ENCODE measurements around the gene UGT1A9. TPM values are rescaled to one million over a fixed set of nuclear protein-coding genes. Genes with fewer than 3 reads are reported as not detected.
"Not testable (repeated sequence)": the region's sequence is repeated elsewhere in the genome, so short reads cannot be mapped to it uniquely, and the experiment has no call there.

The UGT1A9 gene
- total and polyA plus RNA-seq, 2 experiments from 2014 or later: not detected

DNA sequence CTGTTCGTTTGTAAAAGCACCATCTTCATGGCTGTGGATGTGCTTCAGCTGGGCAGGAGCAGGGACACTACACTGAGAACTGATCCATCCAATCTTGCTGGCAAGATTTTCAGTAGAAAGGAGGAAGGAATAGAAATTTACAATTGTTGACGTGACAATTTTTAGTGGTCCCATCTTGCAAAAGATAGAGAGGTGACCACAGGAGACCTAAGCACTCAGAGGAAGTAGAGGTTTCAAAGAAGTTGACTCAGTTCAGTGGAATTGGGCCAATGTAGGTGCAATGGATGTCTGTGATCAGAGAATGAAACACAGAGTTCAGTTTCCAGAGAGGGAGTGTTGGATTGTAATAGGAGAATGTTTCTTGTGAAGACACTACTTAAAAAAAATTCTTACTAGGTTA lies 42.4 kb downstream of the UGT1A9 start:
- WGBS, 2 experiments (ENCODE audit: low coverage in 1 of 2, low lambda C conversion rate in 2 of 2, missing lambda C conversion rate in 2 of 2): 60 to 74% methylated on average over 2 of the region's 2 CpGs
- Histone ChIP-seq H3K79me2 (ENCODE audit: insufficient read depth) (no peaks in the 10 kb centered on the region), H3K9me3 (ENCODE audit: low read depth) (no peaks in the 10 kb centered on the region), H3K27me3 (replicated peaks; ENCODE audit: insufficient read depth) (peaks cover 65% of the 10 kb centered on the region), H3K9ac (no peak overlapping the region), H3K4me3 (no peak overlapping the region), H3K9me2 (ENCODE audit: insufficient read depth) (no peaks in the 10 kb centered on the region), H4K20me1 (ENCODE audit: insufficient read depth) (no peaks in the 10 kb centered on the region), H3K36me3 (ENCODE audit: low read depth) (no peaks in the 10 kb centered on the region), H3K4me2 (ENCODE audit: unreplicated experiment) (no peak overlapping the region), H3K4me1 (ENCODE audit: insufficient read depth) (no peaks in the 10 kb centered on the region), H3K27ac (no peak overlapping the region), H2AFZ (no peak overlapping the region), H3F3A (ENCODE audit: insufficient read depth) (no peaks in the 10 kb centered on the region)
- TF ChIP-seq EZH2 (IDR thresholded peaks at IDR 0.05; ENCODE audit: insufficient read depth, poor library complexity, severe bottlenecking) (no peak), EZH2phosphoT487 (IDR thresholded peaks at IDR 0.05; ENCODE audit: insufficient read depth, low read depth) (no peak)
- DNase-seq: no peak
- in situ Hi-C loops (cut with MboI): loop anchor here (10.0 kb wide), 1 partner anchor 259 kb away; no protein-coding TSS in a partner anchor

DNA sequence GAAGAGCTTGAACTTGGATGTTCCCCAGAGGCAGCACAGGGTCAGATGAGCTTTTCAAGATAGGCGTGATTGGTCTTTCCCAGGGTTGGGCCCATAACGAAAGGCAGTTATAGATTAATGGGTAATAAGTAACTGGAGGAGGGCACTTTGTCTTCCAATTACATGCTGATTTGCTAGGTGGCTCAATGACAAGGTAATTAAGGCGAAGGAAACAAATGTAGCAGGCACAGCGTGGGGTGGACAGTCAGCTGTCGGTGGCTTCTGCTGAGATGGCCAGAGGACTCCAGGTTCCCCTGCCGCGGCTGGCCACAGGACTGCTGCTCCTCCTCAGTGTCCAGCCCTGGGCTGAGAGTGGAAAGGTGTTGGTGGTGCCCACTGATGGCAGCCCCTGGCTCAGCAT lies 46.9 kb downstream of the UGT1A9 start, which contains the start of gene UGT1A4:
Gene UGT1A4, plus strand, starts transcription at position 185 of the 400 bp plus-strand sequence. Its CDS starts 85 bp downstream, at position 270.
- Histone ChIP-seq H3F3A (ENCODE audit: insufficient read depth) (no peaks in the 10 kb centered on the region), H3K79me2 (ENCODE audit: insufficient read depth) (no peaks in the 10 kb centered on the region), H3K9ac (no peak within 1 kb of the TSS), H3K4me1 (ENCODE audit: insufficient read depth) (no peaks in the 10 kb centered on the region), H3K9me2 (ENCODE audit: insufficient read depth) (no peaks in the 10 kb centered on the region), H2AFZ (no peak within 1 kb of the TSS), H3K4me3 (no peak within 1 kb of the TSS), H3K27me3 (replicated peaks; ENCODE audit: insufficient read depth) (peaks cover 45% of the 10 kb centered on the region), H3K36me3 (ENCODE audit: low read depth) (no peaks in the 10 kb centered on the region), H4K20me1 (ENCODE audit: insufficient read depth) (no peaks in the 10 kb centered on the region), H3K27ac (no peak within 1 kb of the TSS), H3K9me3 (ENCODE audit: low read depth) (no peaks in the 10 kb centered on the region), H3K4me2 (ENCODE audit: unreplicated experiment) (no peak within 1 kb of the TSS)
- no peak for DNase-seq
- TF ChIP-seq EZH2 (IDR thresholded peaks at IDR 0.05; ENCODE audit: insufficient read depth, poor library complexity, severe bottlenecking): no peak
- TF ChIP-seq EZH2phosphoT487 (IDR thresholded peaks at IDR 0.05; ENCODE audit: insufficient read depth, low read depth): no peak
- WGBS, 2 experiments (ENCODE audit: low coverage in 1 of 2, low lambda C conversion rate in 2 of 2, missing lambda C conversion rate in 2 of 2): 52 to 58% methylated on average over 7 of the region's 7 CpGs
- in situ Hi-C loops (cut with MboI): loop anchor here (10.0 kb wide), 1 partner anchor 264 kb away; no protein-coding TSS in a partner anchor

GRCh38 chr2:233728723-233729301 lies 57.1 kb downstream of the UGT1A9 start, which contains the start of gene UGT1A3:
Gene UGT1A3 (plus strand): TSS chr2:233729042. CDS start chr2:233729127, 85 bp downstream.
- no peak within 1 kb of the TSS for H3K27ac ChIP-seq
- no peaks in the 10 kb centered on the region for H3K79me2 ChIP-seq (ENCODE audit: insufficient read depth)
- no peaks in the 10 kb centered on the region; the same call in 1 of the 2 replicates for H3K27me3 ChIP-seq (replicated peaks; ENCODE audit: insufficient read depth)
- no peak for TF ChIP-seq EZH2 (IDR thresholded peaks at IDR 0.05; ENCODE audit: insufficient read depth, poor library complexity, severe bottlenecking)
- TF ChIP-seq EZH2phosphoT487 (IDR thresholded peaks at IDR 0.05; ENCODE audit: insufficient read depth, low read depth): no peak
- H3K4me1 ChIP-seq (ENCODE audit: insufficient read depth): no peaks in the 10 kb centered on the region
- DNase-seq: no peak
- H4K20me1 ChIP-seq (ENCODE audit: insufficient read depth): no peaks in the 10 kb centered on the region
- no peak within 1 kb of the TSS for H3K4me2 ChIP-seq (ENCODE audit: unreplicated experiment)
- in situ Hi-C loops (cut with MboI): no loop called here
- H3K9ac ChIP-seq: no peak within 1 kb of the TSS
- WGBS, 2 experiments (ENCODE audit: low coverage in 1 of 2, low lambda C conversion rate in 2 of 2, missing lambda C conversion rate in 2 of 2): 34 to 40% methylated on average over 8 of the region's 8 CpGs
- no peaks in the 10 kb centered on the region for H3K9me2 ChIP-seq (ENCODE audit: insufficient read depth)
- no peaks in the 10 kb centered on the region for H3K9me3 ChIP-seq (ENCODE audit: low read depth)
- no peaks in the 10 kb centered on the region for H3F3A ChIP-seq (ENCODE audit: insufficient read depth)
- no peaks in the 10 kb centered on the region for H3K36me3 ChIP-seq (ENCODE audit: low read depth)
- no peak within 1 kb of the TSS for H2AFZ ChIP-seq
- H3K4me3 ChIP-seq: no peak within 1 kb of the TSS

GRCh38 chr2:233736868-233737653 lies 65.4 kb downstream of the UGT1A9 start:
- H3K79me2 ChIP-seq (ENCODE audit: insufficient read depth); H3K9ac ChIP-seq; H2AFZ ChIP-seq; H3K4me2 ChIP-seq (ENCODE audit: unreplicated experiment); H4K20me1 ChIP-seq (ENCODE audit: insufficient read depth); in situ Hi-C loops (cut with MboI); H3K9me2 ChIP-seq (ENCODE audit: insufficient read depth); H3K9me3 ChIP-seq (ENCODE audit: low read depth); H3K4me3 ChIP-seq; DNase-seq; H3K4me1 ChIP-seq (ENCODE audit: insufficient read depth); H3F3A ChIP-seq (ENCODE audit: insufficient read depth); H3K36me3 ChIP-seq (ENCODE audit: low read depth); H3K27ac ChIP-seq: not testable (repeated sequence)
- 32 to 41% methylated on average over 14 of the region's 14 CpGs for WGBS, 2 experiments (ENCODE audit: low coverage in 1 of 2, low lambda C conversion rate in 2 of 2, missing lambda C conversion rate in 2 of 2)
- H3K27me3 ChIP-seq (replicated peaks; ENCODE audit: insufficient read depth): peaks cover 11% of the 10 kb centered on the region; the same call in 1 of the 2 replicates
